ENCODE data around the gene DPP10.

- no peak for TF ChIP-seq EP300 (IDR thresholded peaks at IDR 0.05)
- TF ChIP-seq CTCF (IDR thresholded peaks at IDR 0.05), result no peak
- TF ChIP-seq POLR2A (IDR thresholded peaks at IDR 0.05), result no peak
Observed at GRCh38 chr2:115190459-115190858, 748.0 kb downstream of the DPP10 start.

Data from sigmoid colon (tissue), 4 donors.